ENCODE measurements around the gene ERRFI1.

Gene ERRFI1

DNA sequence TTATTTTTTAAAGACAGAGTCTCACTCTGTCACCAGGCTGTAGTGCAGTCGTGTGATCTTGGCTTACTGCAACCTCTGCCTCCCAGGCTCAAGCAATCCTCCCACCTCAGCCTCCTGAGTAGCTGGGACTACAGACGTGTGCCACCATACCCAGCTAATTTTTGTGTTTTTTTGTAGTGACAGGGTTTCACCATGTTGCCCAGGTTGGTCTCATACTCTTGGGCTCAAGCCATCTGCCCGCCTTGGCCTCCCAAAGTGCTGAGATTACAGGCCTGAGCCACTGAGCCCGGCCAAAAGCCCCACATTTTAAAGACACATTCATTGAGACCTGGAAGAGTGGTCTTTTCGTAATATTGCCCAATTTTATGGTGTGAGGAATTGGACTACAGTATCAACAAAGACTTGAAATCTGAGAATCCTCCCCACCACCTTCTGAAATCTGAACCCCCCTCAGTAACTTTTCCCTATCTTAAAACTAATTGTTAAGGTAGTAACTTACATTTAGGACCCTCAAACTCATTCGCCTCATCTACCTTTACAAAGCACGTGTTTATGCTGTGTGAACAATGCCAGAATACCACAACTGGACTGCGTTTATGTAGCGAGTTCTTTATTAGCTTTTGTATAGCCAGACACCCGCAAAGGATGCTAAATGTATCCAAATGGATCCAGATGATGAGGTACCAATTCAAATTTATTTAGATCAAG is 2.7 kb downstream of the ERRFI1 start:
- DNase-seq: no peak
- intact Hi-C loops (cut with DNase I): loop anchor here (10.0 kb wide), 1 partner anchor 59 kb away; the partner anchor contains the start of gene PARK7

DNA sequence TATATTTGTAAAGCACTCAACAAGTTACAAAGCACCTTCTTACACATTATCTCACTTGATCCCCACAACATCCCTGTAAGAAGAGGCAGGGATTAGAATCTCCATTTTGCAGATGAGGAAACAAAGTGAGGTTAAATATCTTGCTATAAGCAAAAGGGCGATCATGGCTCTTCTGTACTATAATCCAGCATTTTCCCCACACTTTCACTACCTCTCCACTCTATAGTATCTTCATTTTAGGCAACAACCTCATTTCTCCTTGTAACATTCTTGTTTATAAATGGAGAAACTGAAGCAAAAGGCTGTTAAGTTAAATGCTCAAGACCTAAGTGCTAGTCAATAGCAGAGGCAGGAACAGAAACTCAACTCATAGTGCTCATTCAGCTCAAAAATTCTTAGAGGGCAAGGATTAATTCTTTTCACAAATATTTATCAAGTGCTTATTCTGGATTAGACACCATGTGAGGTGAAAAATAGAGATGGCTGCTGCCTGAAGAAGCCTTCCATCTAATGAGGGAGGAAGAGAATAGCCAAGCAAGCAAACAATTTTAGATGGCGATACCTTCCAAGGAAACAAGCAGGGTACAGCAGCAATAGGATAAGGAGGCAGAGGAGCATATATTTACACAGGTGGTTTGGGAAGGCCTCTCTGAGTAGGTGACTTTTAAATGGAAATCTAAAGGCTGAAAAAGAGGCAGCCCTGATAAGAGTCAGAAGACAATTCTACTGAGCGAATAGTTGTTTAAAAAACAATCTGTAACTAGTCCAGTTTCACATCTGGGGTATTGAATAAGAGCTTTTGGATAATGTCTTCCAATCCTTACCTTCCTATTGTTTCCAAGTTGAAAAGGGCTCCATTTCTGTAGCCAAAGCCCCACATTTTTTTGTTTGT is 3.5 kb downstream of the ERRFI1 start:
- intact Hi-C loops (cut with DNase I): loop anchor here (10.0 kb wide), 1 partner anchor 58 kb away; the partner anchor contains the start of gene PARK7

GRCh38 chr1:8021676-8022266 is 4.3 kb downstream of the ERRFI1 start:
- DNase-seq: no peak

More for the DNA sequence above, 3.5 kb downstream of the ERRFI1 start:
- no peak for DNase-seq

DNA sequence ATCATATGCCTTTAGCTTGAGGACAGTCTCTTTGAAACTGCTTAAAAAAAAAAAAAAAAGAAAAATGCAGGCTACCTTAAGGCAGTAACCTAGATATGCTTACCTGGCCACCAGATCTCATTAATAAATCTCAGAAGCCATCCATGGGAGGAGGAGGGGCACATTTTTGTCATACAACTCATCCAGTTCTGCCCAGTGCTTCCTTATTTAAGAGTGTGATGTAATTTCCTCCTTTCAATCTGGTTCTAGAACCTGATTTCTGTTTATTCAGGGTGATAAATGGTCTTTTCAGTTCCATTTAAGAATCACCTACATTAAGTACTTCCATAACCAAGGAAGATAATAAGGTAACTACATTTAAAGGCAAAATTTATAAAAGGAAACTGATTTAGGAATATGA is 6.1 kb downstream of the ERRFI1 start:
- intact Hi-C loops (cut with DNase I): loop anchor here (10.0 kb wide), 1 partner anchor 55 kb away; the partner anchor contains the start of gene PARK7
- no peak for DNase-seq

More at GRCh38 chr1:8021676-8022266, 4.3 kb downstream of the ERRFI1 start:
- intact Hi-C loops (cut with DNase I): loop anchor here (10.0 kb wide), 1 partner anchor 57 kb away; the partner anchor contains the start of gene PARK7

GRCh38 chr1:8019229-8019620 is 6.9 kb downstream of the ERRFI1 start:
- intact Hi-C loops (cut with DNase I): no loop called here
- DNase-seq: peak in 1 of 42 donors; percentile 13

DNA sequence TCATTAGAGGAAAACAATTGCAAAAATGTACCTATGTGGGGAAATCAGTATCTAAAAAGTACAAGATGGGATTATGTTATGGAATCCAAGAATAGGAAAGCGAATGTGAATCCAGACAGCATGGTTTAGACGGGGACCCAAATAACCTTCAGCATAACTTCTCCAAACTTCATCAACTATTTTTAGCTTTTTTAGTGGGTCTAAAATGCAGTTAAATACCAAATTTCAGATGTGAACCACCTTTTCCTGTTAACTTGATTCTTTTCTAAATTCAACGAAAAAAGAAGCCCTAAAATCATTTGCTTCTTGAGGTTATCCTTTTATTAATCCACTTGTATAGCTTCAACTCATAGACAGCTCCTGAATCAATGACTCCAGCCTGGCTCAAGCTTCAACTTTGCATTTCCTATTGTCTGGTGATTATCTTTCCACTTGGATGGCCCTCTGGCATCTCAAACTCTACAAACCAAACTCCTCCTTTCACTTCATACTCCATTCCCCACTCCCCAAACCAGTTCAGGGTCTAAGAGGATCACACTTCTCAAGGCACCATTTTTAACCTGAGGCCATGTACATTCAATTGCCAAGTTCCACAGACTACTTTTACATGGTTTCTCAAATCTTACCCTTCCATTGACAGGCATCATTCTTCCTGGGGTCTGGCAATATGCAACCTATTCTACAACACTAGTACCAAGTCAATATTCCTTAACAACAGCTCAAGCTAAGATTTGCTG is 7.4 kb downstream of the ERRFI1 start:
- DNase-seq: peak in 1 of 42 donors; percentile 17
- intact Hi-C loops (cut with DNase I): no loop called here

- peak in 24 of 42 donors; percentile 8 to 75 (median 44) for DNase-seq
- intact Hi-C loops (cut with DNase I): no loop called here
Measured at GRCh38 chr1:8017495-8018197, 8.5 kb downstream of the ERRFI1 start.

- intact Hi-C loops (cut with DNase I): no loop called here
Measured at GRCh38 chr1:8016895-8017241, 9.2 kb downstream of the ERRFI1 start.

GRCh38 chr1:8016210-8016894 is 9.8 kb downstream of the ERRFI1 start:
- intact Hi-C loops (cut with DNase I): no loop called here
- DNase-seq: no peak

More at GRCh38 chr1:8016895-8017241, 9.2 kb downstream of the ERRFI1 start:
- DNase-seq: no peak

- intact Hi-C loops (cut with DNase I): no loop called here
- peak in 4 of 42 donors; percentile 12 to 65 (median 24) for DNase-seq
Measured at GRCh38 chr1:8015809-8016165, 10.3 kb downstream of the ERRFI1 start.

DNA sequence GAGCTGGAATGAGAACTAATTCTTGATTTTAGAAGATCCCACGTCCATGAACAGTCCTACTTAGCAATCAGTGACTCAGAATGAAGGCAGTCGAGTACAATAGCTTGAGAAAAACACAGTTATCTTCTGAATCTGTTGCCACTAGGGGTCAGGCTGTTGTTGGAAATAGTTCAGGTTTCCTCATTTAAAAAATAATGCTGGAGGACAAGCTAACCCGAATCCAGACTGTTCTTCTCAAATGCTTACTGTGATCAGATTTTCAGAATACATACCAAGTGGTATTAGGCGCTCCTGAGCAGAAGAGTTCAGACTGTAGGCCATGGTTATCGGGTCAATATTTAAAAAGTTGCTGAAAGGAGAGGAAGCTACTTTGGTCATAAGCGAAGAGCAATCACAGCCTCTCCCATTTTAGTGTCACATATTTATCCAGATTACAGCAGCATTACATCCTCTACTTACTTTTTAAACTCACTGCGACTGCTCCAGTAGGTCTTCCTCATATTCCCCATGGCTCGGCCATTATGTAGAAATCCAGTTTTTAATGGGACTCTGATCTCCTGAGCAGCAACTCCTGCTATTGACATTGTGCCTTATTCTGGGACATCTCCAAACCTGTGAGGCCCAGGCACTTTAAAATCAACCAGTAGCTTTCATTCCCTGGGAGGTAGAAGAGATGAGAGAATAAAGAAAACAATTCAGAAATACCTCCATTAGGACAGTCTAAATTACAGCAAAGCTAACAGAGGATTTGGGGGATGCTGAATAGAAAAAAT is 10.9 kb downstream of the ERRFI1 start:
- peak in 29 of 42 donors; percentile 17 to 89 (median 70) for DNase-seq
- intact Hi-C loops (cut with DNase I): no loop called here

GRCh38 chr1:8014381-8014988 is 11.6 kb downstream of the ERRFI1 start:
- peak in 1 of 42 donors; percentile 53 for DNase-seq
- intact Hi-C loops (cut with DNase I): no loop called here

- intact Hi-C loops (cut with DNase I): no loop called here
- DNase-seq: peak in 7 of 42 donors; percentile 15 to 60 (median 25)
Measured at GRCh38 chr1:8013800-8014199, 12.3 kb downstream of the ERRFI1 start.

GRCh38 chr1:8013399-8013798 is 12.7 kb downstream of the ERRFI1 start:
- DNase-seq: no peak
- intact Hi-C loops (cut with DNase I): no loop called here

DNA sequence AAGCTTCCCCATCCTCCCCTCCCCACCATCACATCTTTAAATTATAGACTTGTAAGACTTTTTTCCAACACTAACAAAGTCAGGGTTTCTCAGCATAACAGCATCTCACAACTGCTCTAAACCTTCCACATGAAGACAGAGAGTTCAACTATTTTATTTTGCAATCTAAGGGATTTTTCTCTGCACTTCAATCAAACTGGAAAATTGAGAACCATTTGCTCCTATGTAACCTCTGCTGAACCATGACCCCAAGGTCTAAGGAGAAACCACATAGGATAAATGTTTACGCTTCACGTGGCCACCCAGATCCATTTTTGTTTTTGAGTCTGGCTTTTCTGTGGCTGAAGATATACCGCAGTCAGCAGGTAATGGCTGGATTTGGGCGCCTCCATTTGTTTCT is 13.2 kb downstream of the ERRFI1 start:
- no peak for DNase-seq
- intact Hi-C loops (cut with DNase I): no loop called here

Data from head of caudate nucleus (tissue), 42 donors.